Smooth muscle cell (in vitro differentiated cells): Measurements from ENCODE around the gene ZNF333. TPM values are rescaled to one million over a fixed set of nuclear protein-coding genes. Genes with fewer than 3 reads are reported as not detected.

Experiments
- DNase-seq: peaks from one replicate; lab custom pipeline; 2025; ENCODE audit not compliant: unreplicated experiment; lab: John Stamatoyannopoulos, UW
- H2AFZ ChIP-seq: fragments of 200-600 bp; sonication (generic); 2 replicates; pipeline ENCODE4 v1.6.0; 2016; ENCODE audit warnings: antibody characterized with exemption, low read depth, mild to moderate bottlenecking
- H3F3A ChIP-seq: fragments of 200-600 bp; sonication (generic); 2 replicates; pipeline ENCODE4 v1.6.0; 2017; ENCODE audit warnings: antibody characterized with exemption, low read depth
- H3K27ac ChIP-seq: fragments of 200-600 bp; sonication (generic); 2 replicates; pipeline ENCODE4 v1.5.1; 2016; ENCODE audit warnings: low read depth, mild to moderate bottlenecking
- H3K27me3 ChIP-seq: fragments of 200-600 bp; sonication (generic); 2 replicates; pipeline ENCODE4 v1.6.1; 2016; ENCODE audit warnings: low read depth, mild to moderate bottlenecking
- H3K36me3 ChIP-seq: fragments of 200-600 bp; sonication (generic); 2 replicates; pipeline ENCODE4 v1.5.1; 2016; ENCODE audit warnings: low read depth
- H3K4me1 ChIP-seq: fragments of 200-600 bp; sonication (generic); 2 replicates; pipeline ENCODE4 v1.5.1; 2016; ENCODE audit warnings: low read depth
- H3K4me2 ChIP-seq: fragments of 200-600 bp; sonication (generic); 2 replicates; pipeline ENCODE4 v1.6.0; 2016; ENCODE audit warnings: mild to moderate bottlenecking
- H3K4me3 ChIP-seq: fragments of 200-600 bp; sonication (generic); 2 replicates; pipeline ENCODE4 v1.5.1; 2016; ENCODE audit warnings: mild to moderate bottlenecking
- H3K79me2 ChIP-seq: fragments of 200-600 bp; sonication (generic); 2 replicates; pipeline ENCODE4 v1.6.0; 2016; ENCODE audit warnings: low read depth, mild to moderate bottlenecking
- H3K9ac ChIP-seq: fragments of 200-600 bp; sonication (generic); 2 replicates; pipeline ENCODE4 v1.6.0; 2016; ENCODE audit warnings: low read depth
- H3K9me3 ChIP-seq: fragments of 200-600 bp; sonication (generic); replicated peaks from 2 replicates; pipeline ENCODE4 v1.5.1; 2016; ENCODE audit warnings: low read depth
- H4K20me1 ChIP-seq: fragments of 200-600 bp; sonication (generic); 2 replicates; pipeline ENCODE4 v1.6.0; 2016; ENCODE audit warnings: low read depth
- WGBS: methylation state at CpG from one replicate; pipeline ENCODE4 v1.1.7; 2016; ENCODE audit warnings: low lambda C conversion rate; 5-methylcytosine and 5-hydroxymethylcytosine counted together
- polyA plus RNA-seq: library from polyadenylated mRNA; unstranded; fragments of >200 nt; fragmentation: Nextera tagmentation; extraction: Ambion mirVana; gene quantifications from 2 replicates; pipeline ENCODE4 v1.2.1, GENCODE V29; 2016
- total RNA-seq: library from RNA; depleted of rRNA; stranded (reverse); fragments of >200 nt; gene quantifications from 2 replicates; pipeline ENCODE4 v1.2.3, GENCODE V29; 2014
- TF ChIP-seq, protein P1 (sequence below): fragments of 200-600 bp; sonication (generic); IDR thresholded peaks from 2 replicates; pipeline ENCODE4 v1.5.1; 2017; ENCODE audit warnings: borderline replicate concordance, mild to moderate bottlenecking, antibody characterized with exemption; ENCODE audit not compliant: insufficient read depth, poor library complexity, severe bottlenecking

ZNF333 gene
- total and polyA plus RNA-seq, 2 experiments from 2014 or later: 14.8 to 16.0 TPM

DNA sequence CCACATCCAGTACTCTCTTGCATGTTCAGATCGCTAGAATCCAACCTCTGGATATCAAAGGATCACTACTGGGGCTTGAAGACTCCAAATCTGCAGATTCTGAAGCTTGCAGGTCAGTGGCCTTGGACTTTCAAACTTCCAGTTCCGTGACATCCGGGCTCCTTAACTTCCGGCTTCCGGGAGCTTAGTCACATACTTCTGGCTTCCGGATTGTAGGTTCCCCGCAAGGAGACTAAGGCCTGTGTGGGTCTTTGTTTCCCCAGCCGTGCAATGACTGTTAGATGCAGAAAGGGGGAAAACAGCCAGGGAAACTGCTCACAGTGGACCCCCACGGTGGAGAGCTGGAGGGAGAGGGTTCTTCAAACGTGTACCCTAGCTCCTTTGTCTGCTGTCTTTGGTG, 41.4 kb downstream of the ZNF333 start:
- TF ChIP-seq, protein P1, sequence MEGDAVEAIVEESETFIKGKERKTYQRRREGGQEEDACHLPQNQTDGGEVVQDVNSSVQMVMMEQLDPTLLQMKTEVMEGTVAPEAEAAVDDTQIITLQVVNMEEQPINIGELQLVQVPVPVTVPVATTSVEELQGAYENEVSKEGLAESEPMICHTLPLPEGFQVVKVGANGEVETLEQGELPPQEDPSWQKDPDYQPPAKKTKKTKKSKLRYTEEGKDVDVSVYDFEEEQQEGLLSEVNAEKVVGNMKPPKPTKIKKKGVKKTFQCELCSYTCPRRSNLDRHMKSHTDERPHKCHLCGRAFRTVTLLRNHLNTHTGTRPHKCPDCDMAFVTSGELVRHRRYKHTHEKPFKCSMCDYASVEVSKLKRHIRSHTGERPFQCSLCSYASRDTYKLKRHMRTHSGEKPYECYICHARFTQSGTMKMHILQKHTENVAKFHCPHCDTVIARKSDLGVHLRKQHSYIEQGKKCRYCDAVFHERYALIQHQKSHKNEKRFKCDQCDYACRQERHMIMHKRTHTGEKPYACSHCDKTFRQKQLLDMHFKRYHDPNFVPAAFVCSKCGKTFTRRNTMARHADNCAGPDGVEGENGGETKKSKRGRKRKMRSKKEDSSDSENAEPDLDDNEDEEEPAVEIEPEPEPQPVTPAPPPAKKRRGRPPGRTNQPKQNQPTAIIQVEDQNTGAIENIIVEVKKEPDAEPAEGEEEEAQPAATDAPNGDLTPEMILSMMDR: no peak
- Histone ChIP-seq H3K4me3 (no peak overlapping the region), H3K27me3 (no peaks in the 10 kb centered on the region), H3K36me3 (no peaks in the 10 kb centered on the region), H3K9ac (no peak overlapping the region), H3K9me3 (no peaks in the 10 kb centered on the region), H2AFZ (no peak overlapping the region), H4K20me1 (no peaks in the 10 kb centered on the region), H3K4me1 (no peaks in the 10 kb centered on the region), H3K27ac (no peak overlapping the region), H3K79me2 (no peaks in the 10 kb centered on the region), H3K4me2 (no peak overlapping the region), H3F3A (no peaks in the 10 kb centered on the region)
- no peak for DNase-seq
- 70% methylated on average over 10 of the region's 10 CpGs for WGBS

- Histone ChIP-seq H3K4me1 (no peaks in the 10 kb centered on the region), H2AFZ (no peak overlapping the region), H3K27me3 (no peaks in the 10 kb centered on the region), H3K27ac (no peak overlapping the region), H3K36me3 (no peaks in the 10 kb centered on the region), H4K20me1 (no peaks in the 10 kb centered on the region), H3K4me2 (no peak overlapping the region), H3K9me3 (no peaks in the 10 kb centered on the region), H3K9ac (no peak overlapping the region), H3K4me3 (no peak overlapping the region), H3F3A (no peaks in the 10 kb centered on the region), H3K79me2 (no peaks in the 10 kb centered on the region)
- TF ChIP-seq, protein P1: no peak
- no peak for DNase-seq
Observed at GRCh38 chr19:14732510-14732909, 42.7 kb downstream of the ZNF333 start.

GRCh38 chr19:14733574-14733973, 43.7 kb downstream of the ZNF333 start:
- WGBS: 26% methylated on average over 1 of the region's 1 CpG
- Histone ChIP-seq H3K9me3 (no peaks in the 10 kb centered on the region), H3K36me3 (no peaks in the 10 kb centered on the region), H3K27me3 (no peaks in the 10 kb centered on the region), H3K4me2 (no peak overlapping the region), H3K79me2 (no peaks in the 10 kb centered on the region), H3K9ac (no peak overlapping the region), H3F3A (no peaks in the 10 kb centered on the region), H3K4me3 (no peak overlapping the region), H3K27ac (no peak overlapping the region), H3K4me1 (no peaks in the 10 kb centered on the region), H4K20me1 (no peaks in the 10 kb centered on the region), H2AFZ (no peak overlapping the region)
- DNase-seq: no peak
- TF ChIP-seq, protein P1: no peak

- TF ChIP-seq, protein P1: no peak
Observed at GRCh38 chr19:14735915-14736314, 46.1 kb downstream of the ZNF333 start.

More at GRCh38 chr19:14735915-14736314, 46.1 kb downstream of the ZNF333 start:
- Histone ChIP-seq H3F3A (no peaks in the 10 kb centered on the region), H3K27ac (no peak overlapping the region), H3K4me2 (no peak overlapping the region), H3K4me1 (no peaks in the 10 kb centered on the region), H3K9me3 (no peaks in the 10 kb centered on the region), H3K79me2 (no peaks in the 10 kb centered on the region), H3K9ac (no peak overlapping the region), H3K36me3 (no peaks in the 10 kb centered on the region), H3K4me3 (no peak overlapping the region), H2AFZ (no peak overlapping the region), H3K27me3 (no peaks in the 10 kb centered on the region), H4K20me1 (no peaks in the 10 kb centered on the region)
- WGBS: 78% methylated on average over 5 of the region's 5 CpGs
- DNase-seq: no peak
